GM21367 (cell line): ENCODE measurements around the gene CNOT3.
A peak's percentile ranks its signal among the peaks of the same experiment; 100 is the strongest.
"Not testable (repeated sequence)": the region's sequence is repeated elsewhere in the genome, so short reads cannot be mapped to it uniquely, and the experiment has no call there.

Experiments used
- ATAC-seq: cut with Tn5 transposase; IDR thresholded peaks from one replicate; pipeline ENCODE4 v1.9.1; 2021; ENCODE audit not compliant: unreplicated experiment

The CNOT3 gene

GRCh38 chr19:54137699-54138488 lies at the start of gene CNOT3:
Gene CNOT3 (plus strand): TSS chr19:54137762. CDS start chr19:54142979, 5,217 bp downstream.
- ATAC-seq, result no peak

DNA sequence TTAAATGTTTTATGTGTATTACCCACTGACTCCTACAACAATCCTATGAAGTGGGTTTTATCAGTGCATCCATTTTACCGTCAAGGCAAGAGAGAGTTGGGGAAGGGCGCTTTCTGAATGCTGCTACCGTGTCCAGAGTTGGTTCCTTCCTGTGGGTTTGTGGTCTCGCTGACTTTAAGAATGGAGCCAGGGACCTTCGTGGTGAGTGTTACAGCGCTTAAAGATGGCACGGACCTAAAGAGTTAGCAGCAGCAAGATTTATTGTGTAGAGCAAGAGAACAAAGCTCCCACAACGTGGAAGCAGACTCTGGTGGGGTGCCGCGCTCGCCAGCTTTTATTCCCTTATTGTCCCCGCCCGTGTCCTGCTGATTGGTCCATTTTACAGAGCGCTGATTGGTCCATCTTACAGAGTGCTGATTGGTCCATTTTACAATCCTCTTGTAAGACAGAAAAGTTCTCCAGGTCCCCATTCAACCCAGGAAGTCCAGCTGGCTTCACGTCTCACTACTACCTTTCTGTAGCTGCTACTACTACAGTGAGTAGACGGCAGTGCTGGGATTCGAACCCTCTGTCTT lies 43.0 kb upstream of the CNOT3 start:
- no peak for ATAC-seq

DNA sequence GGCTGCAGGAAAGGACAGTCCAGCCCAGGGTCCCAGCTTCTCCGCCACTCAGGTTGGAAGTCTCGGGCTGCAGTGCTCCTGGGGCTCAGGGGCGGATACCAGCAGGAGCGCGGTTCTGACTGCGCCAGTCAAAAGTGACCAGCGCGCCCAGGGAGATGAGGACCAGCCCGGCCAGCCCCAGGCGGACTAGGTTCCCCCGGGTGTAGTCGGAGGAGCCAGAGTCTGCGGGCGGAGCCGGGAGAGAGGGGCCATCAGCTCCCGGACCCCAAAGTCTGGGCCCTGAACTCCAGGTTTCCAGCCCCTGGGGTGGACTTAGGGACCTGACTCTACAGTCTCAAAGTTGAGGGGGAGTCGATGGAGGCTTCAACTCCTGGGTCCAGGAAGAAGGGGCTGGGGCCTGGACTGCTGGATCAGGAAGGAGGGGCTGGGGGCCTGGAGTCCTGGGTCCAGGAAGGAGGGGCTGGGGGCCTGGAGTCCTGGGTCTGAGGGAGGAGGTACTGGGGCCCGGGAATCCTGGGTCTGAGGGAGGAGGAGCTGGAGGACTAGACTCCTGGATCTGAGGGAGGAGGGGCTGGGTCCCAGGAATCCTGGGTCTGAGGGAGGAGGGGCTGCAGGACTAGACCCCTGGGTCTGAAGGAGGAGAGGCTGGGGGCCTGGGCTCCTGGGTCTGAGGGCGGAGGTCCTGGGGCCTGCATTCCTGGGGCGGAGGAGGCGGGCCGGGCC lies 42.3 kb upstream of the CNOT3 start:
- ATAC-seq, result no peak

DNA sequence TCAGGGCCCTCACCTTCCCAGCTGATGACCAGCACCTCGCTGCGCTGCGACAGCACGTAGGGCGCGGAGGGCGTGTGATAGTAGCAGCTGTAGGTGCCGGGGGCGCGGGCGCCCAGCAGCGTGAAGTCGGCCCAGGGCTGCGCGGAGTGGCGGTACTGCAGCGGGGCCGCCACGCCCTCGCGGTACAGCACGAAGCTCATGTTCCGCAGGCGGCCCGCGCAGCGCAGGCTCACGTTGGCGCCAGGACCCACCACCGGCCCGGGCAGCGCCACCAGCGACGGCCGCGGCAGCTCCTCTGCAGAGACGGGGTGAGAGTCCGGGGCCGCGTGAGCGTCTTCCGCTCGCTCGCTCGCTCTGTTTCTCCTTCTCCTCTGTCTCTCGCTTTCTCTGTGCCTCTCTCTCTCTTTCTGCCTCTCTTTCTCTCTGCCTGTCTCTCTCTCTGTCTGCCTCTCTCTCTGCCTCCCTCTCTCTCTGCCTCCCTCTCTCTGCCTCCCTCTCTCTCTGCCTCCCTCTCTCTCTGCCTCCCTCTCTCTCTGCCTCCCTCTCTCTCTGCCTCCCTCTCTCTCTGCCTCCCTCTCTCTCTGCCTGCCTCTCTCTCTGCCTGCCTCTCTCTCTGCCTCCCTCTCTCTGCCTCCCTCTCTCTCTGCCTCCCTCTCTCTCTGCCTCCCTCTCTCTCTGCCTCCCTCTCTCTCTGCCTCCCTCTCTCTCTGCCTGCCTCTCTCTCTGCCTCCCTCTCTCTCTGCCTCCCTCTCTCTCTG lies 41.5 kb upstream of the CNOT3 start:
- ATAC-seq, result not testable (repeated sequence)

- ATAC-seq, result no peak
These were observed 40.9 kb upstream of the CNOT3 start for GRCh38 chr19:54096617-54097106.

- no peak for ATAC-seq
These were observed 38.2 kb upstream of the CNOT3 start for GRCh38 chr19:54099190-54099902.

- ATAC-seq, result not testable (repeated sequence)
These were observed 37.7 kb upstream of the CNOT3 start for GRCh38 chr19:54099903-54100255.

DNA sequence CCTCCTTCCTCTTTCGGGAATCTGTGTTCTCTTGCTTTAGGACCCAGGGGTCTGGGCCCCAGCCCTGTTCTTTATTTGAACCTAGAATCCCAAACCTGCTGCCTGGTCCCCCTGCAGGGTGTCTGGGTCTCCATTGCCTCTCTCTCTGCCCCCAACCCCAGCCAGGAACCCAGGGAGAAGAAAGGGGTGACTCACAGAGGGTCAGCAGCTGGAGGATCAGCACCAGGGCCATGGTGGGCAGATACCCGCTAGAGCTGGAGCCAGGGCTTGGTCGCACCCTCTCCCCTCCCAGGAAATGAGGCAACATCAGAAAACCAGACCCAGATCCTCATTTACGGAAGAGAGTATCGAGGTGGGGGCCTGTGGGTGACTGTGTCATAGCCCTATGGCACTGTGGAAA lies 37.0 kb upstream of the CNOT3 start, which contains the start of gene OSCAR:
Gene OSCAR (minus strand): TSS at position 243 of the 400 bp plus-strand sequence. CDS start 11 bp downstream, at position 232.
- ATAC-seq, result no peak

DNA sequence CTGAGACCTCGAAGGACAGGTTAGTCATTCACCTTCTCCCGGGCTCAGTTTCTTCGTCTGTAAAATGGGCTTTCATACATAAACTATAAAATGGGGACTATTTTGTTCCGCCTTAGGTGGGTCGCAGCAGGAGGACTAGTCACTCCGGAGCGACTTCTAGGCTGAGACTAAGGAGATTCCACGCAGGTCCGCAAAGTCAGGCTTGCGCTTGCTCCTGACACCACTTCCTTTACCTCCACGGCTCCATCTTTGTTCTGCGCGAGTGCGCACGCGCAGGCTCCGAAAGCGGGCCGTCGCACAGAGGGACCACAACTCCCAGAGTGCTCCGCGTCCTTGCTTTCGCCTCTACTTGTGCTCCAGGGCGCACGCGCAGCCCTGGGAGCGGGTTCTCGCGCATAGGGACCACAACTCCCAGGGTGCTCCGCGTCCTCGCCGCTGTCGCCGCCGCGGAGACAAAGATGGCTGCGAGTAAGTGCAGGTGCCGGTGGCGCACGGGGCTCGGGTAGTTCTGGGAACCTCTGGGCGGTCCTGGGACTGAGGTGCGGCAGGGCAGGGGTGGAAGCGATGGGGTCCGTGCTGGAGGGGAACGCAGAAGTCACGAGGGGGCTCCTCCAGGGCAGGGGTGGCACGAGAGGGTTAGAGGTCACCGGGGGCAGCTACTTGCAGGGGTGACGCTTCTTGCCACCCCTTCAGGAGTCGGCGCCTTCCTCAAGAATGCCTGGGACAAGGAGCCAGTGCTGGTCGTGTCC lies 35.0 kb upstream of the CNOT3 start, which contains the start of gene NDUFA3:
Gene NDUFA3 (plus strand): TSS at position 435 of the 749 bp plus-strand sequence. CDS start 24 bp downstream, at position 459.
- ATAC-seq, result peak; percentile 89

GRCh38 chr19:54104998-54105715 lies 32.4 kb upstream of the CNOT3 start:
- ATAC-seq, result no peak

DNA sequence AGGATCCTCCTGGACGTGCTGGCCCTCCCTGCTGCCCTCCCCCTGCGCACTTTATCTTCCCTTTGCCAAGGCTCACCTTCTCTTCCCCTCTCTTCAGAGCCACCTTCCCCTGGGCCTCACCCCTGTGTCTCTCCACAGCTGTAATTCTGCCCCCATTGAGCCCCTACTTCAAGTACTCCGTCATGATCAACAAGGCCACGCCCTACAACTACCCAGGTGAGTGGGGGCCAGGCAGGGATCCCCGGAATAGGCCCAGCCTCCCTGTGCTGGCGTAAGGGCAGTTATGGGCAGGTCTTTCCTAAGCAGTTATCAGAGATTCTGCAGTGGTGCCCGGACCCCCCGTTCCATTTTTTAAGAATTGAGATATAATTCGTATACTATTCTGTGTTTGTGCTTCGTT lies 31.8 kb upstream of the CNOT3 start:
- ATAC-seq, result no peak

- ATAC-seq, result no peak
These were observed 30.8 kb upstream of the CNOT3 start for GRCh38 chr19:54106716-54107115.

GRCh38 chr19:54107876-54108490 lies 29.6 kb upstream of the CNOT3 start:
- no peak for ATAC-seq

DNA sequence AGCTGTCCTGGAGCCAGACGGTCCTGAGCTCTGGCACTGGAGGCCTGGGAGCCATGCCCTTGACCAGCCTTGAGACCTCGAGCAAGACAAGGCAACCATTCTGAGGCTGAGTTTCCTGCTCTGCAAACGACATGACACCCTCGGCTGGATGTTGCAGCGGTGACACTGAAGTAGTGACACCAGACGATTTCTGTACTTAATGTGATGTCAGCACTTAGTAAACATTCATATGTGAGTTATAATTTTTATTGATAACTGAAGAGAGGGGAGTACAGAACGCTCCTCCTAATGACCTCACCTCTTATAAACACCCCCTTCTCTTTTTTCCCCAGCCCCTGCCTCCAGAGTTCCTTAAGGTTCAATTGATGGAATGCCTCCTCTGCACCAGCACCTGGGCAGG lies 29.1 kb upstream of the CNOT3 start:
- ATAC-seq, result no peak

- no peak for ATAC-seq
These were observed 27.9 kb upstream of the CNOT3 start for GRCh38 chr19:54109651-54110050.

- peak; percentile 25 for ATAC-seq
These were observed 23.0 kb upstream of the CNOT3 start for GRCh38 chr19:54114340-54115108.
